Vagina (tissue), 2 donors: ENCODE measurements around the gene KLHDC8A. TPM values are rescaled to one million over a fixed set of nuclear protein-coding genes. Genes with fewer than 3 reads are reported as not detected.
"Not testable (repeated sequence)": the region's sequence is repeated elsewhere in the genome, so short reads cannot be mapped to it uniquely, and the experiment has no call there.

Experiments used
- DNase-seq, 2 donors: peaks; one replicate each; pipeline ENCODE4 v3.0.0-alpha.2; 2017; ENCODE audit errors: extremely low spot score in 2 of 2
- H3K27ac ChIP-seq: fragments of 200-600 bp; sonication (generic); one replicate; pipeline ENCODE4 v1.5.1; 2019
- H3K27me3 ChIP-seq: fragments of 200-600 bp; sonication (generic); one replicate; pipeline ENCODE4 v1.5.1; 2019
- H3K36me3 ChIP-seq, 2 donors: fragments of 200-600 bp; sonication (generic); one replicate each; pipeline ENCODE4 v1.5.1; 2017 to 2019
- H3K4me1 ChIP-seq: fragments of 200-600 bp; sonication (generic); one replicate; pipeline ENCODE4 v1.5.1; 2019
- H3K4me3 ChIP-seq, 2 donors: fragments of 200-600 bp; sonication (generic); 1 replicate in 1 of 2; 2 replicates in 1 of 2; pipeline ENCODE4 v1.5.1; 2016 to 2019
- H3K9me3 ChIP-seq: fragments of 200-600 bp; sonication (generic); one replicate; pipeline ENCODE4 v1.5.1; 2019
- POLR2A ChIP-seq, 2 donors: fragments of 450-650 bp; IDR thresholded peaks; one replicate each; pipeline ENCODE4 v1.6.1; 2017; ENCODE audit warnings: antibody characterized with exemption in 2 of 2, mild to moderate bottlenecking in 2 of 2, moderate library complexity in 2 of 2
- POLR2AphosphoS5 ChIP-seq, 2 donors: sonication (generic); formaldehyde crosslinking; IDR thresholded peaks; one replicate each; pipeline ENCODE4 v1.9.0; 2017; ENCODE audit warnings: antibody characterized with exemption in 2 of 2, mild to moderate bottlenecking in 2 of 2, low read depth in 1 of 2; ENCODE audit not compliant: insufficient read depth in 1 of 2
- intact Hi-C: fragments of 100-400 bp; cut with DNase I; formaldehyde crosslinking; loops from one replicate; pipeline ENCODE4 v1.15.1; 2023
- total RNA-seq: library from RNA; depleted of rRNA; stranded (reverse); fragments of >200 nt; gene quantifications from one replicate; pipeline ENCODE4 v1.2.3, GENCODE V29; 2016
- TF ChIP-seq, protein P1 (sequence below), 3 experiments: fragments of 450-650 bp in 2 of 3; fragments of 200-600 bp in 1 of 3; sonication (generic) in 1 of 3; IDR thresholded peaks; one replicate each; pipeline ENCODE4 v1.5.1; 2017 to 2019; ENCODE audit warnings: antibody characterized with exemption in 3 of 3, mild to moderate bottlenecking in 2 of 3, moderate library complexity in 2 of 3

Gene KLHDC8A
- total RNA-seq, 1 donor from 2014 or later: not detected

DNA sequence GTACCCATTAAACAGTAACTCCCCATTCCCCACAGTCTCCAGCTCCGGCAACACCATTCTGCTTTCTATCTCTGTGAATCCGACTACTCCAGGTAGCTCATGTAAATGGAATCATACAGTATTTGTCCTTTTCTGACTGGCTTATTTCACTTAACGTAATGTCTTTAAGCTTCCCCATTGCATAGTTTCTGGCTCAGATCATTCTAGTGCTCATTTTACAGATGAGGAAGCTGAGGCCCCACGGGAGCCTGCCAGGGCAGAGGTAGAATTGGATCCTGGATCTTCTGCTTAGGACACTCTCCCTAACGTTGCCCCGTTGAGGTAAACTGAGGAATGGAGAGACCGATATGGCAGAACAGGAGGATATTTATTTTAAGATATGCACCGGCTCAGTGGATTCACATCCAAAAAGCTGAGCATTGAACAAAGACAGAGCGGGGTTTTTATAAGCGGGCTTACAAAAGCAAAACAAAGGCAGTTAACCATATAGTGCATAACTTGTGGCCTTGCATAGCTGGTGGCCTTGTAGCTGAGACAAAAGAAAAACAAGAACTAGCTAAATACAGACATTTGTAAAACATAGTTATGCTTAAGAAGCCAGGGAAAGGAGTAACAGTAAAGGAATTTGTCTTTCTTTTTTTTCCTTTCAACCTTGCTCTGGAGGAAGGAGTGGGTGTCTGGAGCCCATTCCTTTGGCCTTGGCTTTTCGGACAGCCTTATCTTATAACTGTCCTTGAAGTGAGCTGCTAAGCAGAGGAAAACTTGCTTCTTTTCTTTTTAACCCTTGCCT lies 15.3 kb upstream of the KLHDC8A start:
- Histone ChIP-seq H3K27me3 (no peaks in the 10 kb centered on the region), H3K36me3 (no peaks in the 10 kb centered on the region), H3K9me3 (no peaks in the 10 kb centered on the region), H3K27ac (no peak overlapping the region), H3K4me1 (peaks cover 10% of the 10 kb centered on the region), H3K4me3 (no peak overlapping the region)
- no peak for DNase-seq
- intact Hi-C loops: no loop called here
- TF ChIP-seq POLR2A (IDR thresholded peaks at IDR 0.05): no peak

DNA sequence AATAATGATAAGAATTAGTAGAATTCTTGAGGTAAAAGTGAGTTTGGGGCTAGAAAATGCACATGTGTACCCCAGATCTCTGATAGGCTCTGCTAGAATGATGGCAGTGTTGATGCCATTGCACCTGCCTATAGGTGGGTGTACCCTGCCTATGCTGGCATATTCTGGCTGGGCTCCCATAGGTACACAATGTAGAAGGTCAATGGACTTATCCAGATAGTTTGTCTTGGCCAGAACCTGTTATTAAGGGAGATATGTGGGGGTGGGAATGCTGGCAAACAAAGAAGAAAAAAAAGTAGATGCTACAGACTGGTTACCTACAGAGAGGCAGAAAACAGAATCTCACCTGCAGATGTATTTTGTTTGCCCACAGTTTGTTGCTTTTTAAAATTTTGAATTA lies 14.1 kb upstream of the KLHDC8A start:
- no peak overlapping the region for H3K27ac ChIP-seq
- H3K4me1 ChIP-seq: peaks cover 7% of the 10 kb centered on the region
- TF ChIP-seq POLR2AphosphoS5 (IDR thresholded peaks at IDR 0.05; ENCODE audit: insufficient read depth in 1 of 2, low read depth in 1 of 2): no peak
- TF ChIP-seq, protein P1, sequence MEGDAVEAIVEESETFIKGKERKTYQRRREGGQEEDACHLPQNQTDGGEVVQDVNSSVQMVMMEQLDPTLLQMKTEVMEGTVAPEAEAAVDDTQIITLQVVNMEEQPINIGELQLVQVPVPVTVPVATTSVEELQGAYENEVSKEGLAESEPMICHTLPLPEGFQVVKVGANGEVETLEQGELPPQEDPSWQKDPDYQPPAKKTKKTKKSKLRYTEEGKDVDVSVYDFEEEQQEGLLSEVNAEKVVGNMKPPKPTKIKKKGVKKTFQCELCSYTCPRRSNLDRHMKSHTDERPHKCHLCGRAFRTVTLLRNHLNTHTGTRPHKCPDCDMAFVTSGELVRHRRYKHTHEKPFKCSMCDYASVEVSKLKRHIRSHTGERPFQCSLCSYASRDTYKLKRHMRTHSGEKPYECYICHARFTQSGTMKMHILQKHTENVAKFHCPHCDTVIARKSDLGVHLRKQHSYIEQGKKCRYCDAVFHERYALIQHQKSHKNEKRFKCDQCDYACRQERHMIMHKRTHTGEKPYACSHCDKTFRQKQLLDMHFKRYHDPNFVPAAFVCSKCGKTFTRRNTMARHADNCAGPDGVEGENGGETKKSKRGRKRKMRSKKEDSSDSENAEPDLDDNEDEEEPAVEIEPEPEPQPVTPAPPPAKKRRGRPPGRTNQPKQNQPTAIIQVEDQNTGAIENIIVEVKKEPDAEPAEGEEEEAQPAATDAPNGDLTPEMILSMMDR (IDR thresholded peaks at IDR 0.05): no peak
- no peak for DNase-seq
- intact Hi-C loops: no loop called here
- H3K4me3 ChIP-seq: no peak overlapping the region
- no peaks in the 10 kb centered on the region for H3K27me3 ChIP-seq
- no peaks in the 10 kb centered on the region for H3K9me3 ChIP-seq
- no peaks in the 10 kb centered on the region for H3K36me3 ChIP-seq

DNA sequence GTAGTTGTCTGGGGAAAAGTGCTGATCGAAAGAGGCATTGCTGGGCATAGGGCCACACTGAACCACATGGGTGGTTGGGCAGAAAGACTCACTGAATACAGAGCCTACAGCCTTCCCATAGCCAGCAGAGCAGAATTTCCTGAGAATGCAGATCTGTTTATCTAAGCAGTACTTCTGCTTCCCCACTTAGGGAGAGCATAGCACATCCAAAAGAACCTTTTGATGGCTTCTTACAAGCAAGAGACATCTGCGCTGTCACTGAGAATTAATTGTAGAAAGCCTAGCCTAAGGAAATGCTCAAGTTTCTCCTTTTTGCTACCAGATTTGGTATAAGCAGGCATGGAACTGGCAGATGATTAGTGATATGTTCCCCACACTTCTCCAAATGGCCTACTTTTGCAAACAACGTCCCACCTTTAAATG lies 13.0 kb upstream of the KLHDC8A start:
- TF ChIP-seq POLR2AphosphoS5 (IDR thresholded peaks at IDR 0.05; ENCODE audit: insufficient read depth in 1 of 2, low read depth in 1 of 2) (no peak), POLR2A (IDR thresholded peaks at IDR 0.05) (no peak)
- TF ChIP-seq, protein P1 (IDR thresholded peaks at IDR 0.05): no peak
- no peak for DNase-seq
- intact Hi-C loops: no loop called here
- Histone ChIP-seq H3K36me3 (no peaks in the 10 kb centered on the region), H3K4me1 (peaks cover 6% of the 10 kb centered on the region), H3K9me3 (no peaks in the 10 kb centered on the region), H3K27ac (no peak overlapping the region), H3K4me3 (no peak overlapping the region), H3K27me3 (no peaks in the 10 kb centered on the region)

DNA sequence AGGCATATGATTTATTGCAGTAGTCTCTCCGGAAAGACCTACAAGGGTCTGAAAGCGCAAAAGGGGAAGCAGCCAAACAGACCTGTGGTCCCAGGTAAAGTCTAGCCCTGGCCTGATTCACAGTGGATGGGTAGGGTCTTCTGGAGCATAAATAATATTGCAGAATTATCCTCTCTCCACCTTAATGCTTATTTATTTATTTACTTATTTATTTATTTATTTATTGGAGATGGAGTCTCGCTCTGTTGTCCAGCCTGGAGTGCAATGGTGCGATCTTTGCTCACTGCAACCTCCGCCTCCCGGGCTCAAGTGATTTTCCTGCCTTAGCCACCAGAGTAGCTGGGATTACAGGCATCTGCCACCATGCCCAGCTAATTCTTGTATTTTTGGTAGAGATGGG lies 11.8 kb upstream of the KLHDC8A start:
- Histone ChIP-seq H3K27ac (no peak overlapping the region), H3K4me3 (no peak overlapping the region), H3K36me3 (no peaks in the 10 kb centered on the region), H3K27me3 (no peaks in the 10 kb centered on the region), H3K9me3 (no peaks in the 10 kb centered on the region), H3K4me1 (peaks cover 6% of the 10 kb centered on the region)
- TF ChIP-seq POLR2AphosphoS5 (IDR thresholded peaks at IDR 0.05; ENCODE audit: insufficient read depth in 1 of 2, low read depth in 1 of 2) (no peak), POLR2A (IDR thresholded peaks at IDR 0.05) (no peak)
- TF ChIP-seq, protein P1 (IDR thresholded peaks at IDR 0.05): no peak
- intact Hi-C loops: no loop called here
- DNase-seq: no peak

DNA sequence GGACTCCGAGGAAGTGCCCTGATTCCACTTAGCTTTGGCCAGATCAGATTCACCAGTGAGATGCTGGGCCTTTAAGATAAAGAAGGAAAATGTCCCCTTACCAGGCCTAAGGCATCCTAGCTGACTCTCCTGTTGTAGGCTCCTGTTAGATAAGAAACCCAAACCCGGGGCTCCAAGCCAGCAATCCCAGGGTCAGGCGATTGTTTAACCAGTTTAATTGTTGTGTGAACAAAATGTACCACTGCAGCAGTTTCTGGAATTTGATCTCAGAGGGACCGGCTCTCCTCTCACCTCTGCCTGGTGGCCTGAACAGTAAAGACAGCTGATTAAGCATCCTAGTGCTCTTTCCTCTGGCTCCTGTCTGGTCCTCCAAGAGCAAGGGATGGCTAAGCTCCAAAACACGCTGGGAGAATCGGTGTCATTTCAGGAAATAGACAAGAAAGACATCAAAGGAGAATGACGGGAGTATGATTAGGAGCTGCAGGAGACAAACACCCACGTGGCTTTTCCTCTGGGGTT lies 9.3 kb upstream of the KLHDC8A start:
- intact Hi-C loops: no loop called here

DNA sequence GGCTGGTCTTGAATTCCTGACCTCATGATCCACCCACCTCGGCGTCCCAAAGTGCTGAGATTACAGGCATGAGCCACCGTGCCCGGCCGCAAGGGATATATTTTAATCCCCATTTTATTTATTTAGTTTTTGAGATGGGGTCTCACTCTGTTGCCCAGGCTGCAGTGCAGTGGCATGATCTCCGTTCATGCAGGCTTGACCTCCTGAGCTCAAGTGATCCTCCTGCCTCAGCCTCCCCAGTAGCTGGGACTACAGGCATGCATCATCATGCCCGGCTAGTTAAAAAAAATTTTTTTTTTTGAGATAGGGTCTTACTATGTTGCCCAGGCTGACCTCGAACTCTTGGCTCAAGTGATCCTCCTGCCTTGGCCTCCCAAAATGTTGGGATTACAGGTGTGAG lies 8.4 kb upstream of the KLHDC8A start:
- intact Hi-C loops, H3K27me3 ChIP-seq, H3K4me3 ChIP-seq, H3K4me1 ChIP-seq, H3K27ac ChIP-seq, H3K9me3 ChIP-seq, DNase-seq, H3K36me3 ChIP-seq: not testable (repeated sequence)

More for the DNA sequence above, 9.3 kb upstream of the KLHDC8A start:
- no peak for DNase-seq
- H3K4me1 ChIP-seq: no peaks in the 10 kb centered on the region
- H3K27ac ChIP-seq: no peak overlapping the region
- no peaks in the 10 kb centered on the region for H3K36me3 ChIP-seq
- no peaks in the 10 kb centered on the region for H3K9me3 ChIP-seq
- no peak for TF ChIP-seq POLR2AphosphoS5 (IDR thresholded peaks at IDR 0.05; ENCODE audit: insufficient read depth in 1 of 2, low read depth in 1 of 2)
- no peak for TF ChIP-seq POLR2A (IDR thresholded peaks at IDR 0.05)
- H3K4me3 ChIP-seq: no peak overlapping the region
- H3K27me3 ChIP-seq: no peaks in the 10 kb centered on the region
